Astrocyte of the cerebellum (primary cell): ENCODE measurements around the gene FCRL5.

Source experiments
- DNase-seq: peaks from one replicate; pipeline ENCODE4 v3.0.0-alpha.2; 2011; ENCODE audit warnings: low read depth
- H3K4me3 ChIP-seq: 2 replicates; pipeline ENCODE4 v1.5.1; 2011; ENCODE audit warnings: mild to moderate bottlenecking, low read depth, low read length, moderate library complexity
- in situ Hi-C: cut with HindIII; loops from 2 replicates; pipeline ENCODE4 v1.10.0; 2017; ENCODE audit warnings: low sequenced_read_pairs
- TF ChIP-seq, protein P1 (sequence below): IDR thresholded peaks from 2 replicates; pipeline ENCODE4 v1.5.1; 2012; ENCODE audit warnings: low read length, low read depth, moderate library complexity, mild to moderate bottlenecking; ENCODE audit errors: missing control alignments

Gene FCRL5

DNA sequence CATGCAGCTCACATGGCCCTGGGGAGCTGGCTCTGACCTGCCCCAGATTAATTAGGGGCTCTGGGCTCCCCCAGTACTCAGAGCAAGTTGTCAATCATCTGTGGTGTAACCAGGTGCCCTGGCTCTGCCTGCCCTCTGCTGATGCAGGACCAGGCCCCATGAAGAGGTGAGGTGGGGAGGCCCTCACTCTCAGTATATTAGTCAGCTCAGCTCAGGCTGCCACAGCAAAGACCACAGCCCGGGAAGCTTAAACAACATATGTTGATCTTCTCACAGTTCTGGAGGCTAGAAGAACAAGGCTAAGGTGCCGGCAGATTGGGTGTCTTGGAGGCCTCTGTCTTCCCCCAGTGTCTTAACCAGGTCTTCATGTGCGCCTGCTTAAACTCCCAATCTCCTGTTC is 66.5 kb downstream of the FCRL5 start:
- in situ Hi-C loops, result loop anchor here (25.0 kb wide), 1 partner anchor 123 kb away; no protein-coding TSS in a partner anchor
- H3K4me3 ChIP-seq, result no peak overlapping the region
- TF ChIP-seq, protein P1, sequence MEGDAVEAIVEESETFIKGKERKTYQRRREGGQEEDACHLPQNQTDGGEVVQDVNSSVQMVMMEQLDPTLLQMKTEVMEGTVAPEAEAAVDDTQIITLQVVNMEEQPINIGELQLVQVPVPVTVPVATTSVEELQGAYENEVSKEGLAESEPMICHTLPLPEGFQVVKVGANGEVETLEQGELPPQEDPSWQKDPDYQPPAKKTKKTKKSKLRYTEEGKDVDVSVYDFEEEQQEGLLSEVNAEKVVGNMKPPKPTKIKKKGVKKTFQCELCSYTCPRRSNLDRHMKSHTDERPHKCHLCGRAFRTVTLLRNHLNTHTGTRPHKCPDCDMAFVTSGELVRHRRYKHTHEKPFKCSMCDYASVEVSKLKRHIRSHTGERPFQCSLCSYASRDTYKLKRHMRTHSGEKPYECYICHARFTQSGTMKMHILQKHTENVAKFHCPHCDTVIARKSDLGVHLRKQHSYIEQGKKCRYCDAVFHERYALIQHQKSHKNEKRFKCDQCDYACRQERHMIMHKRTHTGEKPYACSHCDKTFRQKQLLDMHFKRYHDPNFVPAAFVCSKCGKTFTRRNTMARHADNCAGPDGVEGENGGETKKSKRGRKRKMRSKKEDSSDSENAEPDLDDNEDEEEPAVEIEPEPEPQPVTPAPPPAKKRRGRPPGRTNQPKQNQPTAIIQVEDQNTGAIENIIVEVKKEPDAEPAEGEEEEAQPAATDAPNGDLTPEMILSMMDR, result no peak
- no peak for DNase-seq

DNA sequence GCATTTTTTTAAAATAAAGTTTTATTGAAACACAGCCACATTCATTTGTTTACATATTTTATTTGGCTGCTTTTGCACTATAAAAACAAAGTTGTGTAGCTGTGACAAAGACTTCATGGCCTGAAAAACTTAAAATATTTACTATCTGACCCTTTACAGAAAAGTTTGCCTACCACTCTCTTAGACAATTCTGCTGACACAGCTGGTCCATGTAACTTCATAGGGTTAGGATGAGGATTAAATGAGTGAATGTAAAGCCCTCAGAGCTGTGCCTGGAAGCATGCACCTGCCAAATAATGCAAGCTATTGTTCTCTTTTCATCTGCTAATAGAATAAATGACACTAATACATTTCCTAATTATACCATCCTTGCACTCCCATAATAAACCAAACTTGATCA is 67.7 kb downstream of the FCRL5 start:
- TF ChIP-seq, protein P1, result no peak
- H3K4me3 ChIP-seq, result no peak overlapping the region
- in situ Hi-C loops, result loop anchor here (5.0 to 25.0 kb wide), 2 partner anchors 57 to 122 kb away; no protein-coding TSS in a partner anchor
- DNase-seq, result no peak

DNA sequence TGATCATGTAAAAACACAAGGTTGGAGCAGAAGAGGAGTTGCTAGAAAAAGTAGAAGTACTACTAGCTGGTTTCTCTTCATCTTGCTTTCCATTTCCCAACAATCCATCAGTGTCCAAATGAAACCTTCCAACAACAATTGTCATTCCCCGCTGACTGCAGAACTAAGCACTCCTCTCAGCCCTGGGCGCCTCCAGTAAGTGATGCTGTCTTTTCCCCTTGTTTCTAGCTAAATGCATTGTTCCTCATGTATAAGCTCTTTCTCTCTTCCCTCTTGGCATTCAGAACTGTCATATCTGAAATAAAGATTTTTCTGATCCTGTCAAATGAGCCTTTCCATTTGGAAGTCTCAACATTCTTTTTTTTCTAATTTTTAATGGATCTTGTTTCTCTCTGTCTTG is 68.7 kb downstream of the FCRL5 start:
- H3K4me3 ChIP-seq, result no peak overlapping the region
- in situ Hi-C loops, result loop anchor here (5.0 to 25.0 kb wide), 2 partner anchors 56 to 121 kb away; no protein-coding TSS in a partner anchor
- TF ChIP-seq, protein P1, result no peak
- DNase-seq, result no peak

DNA sequence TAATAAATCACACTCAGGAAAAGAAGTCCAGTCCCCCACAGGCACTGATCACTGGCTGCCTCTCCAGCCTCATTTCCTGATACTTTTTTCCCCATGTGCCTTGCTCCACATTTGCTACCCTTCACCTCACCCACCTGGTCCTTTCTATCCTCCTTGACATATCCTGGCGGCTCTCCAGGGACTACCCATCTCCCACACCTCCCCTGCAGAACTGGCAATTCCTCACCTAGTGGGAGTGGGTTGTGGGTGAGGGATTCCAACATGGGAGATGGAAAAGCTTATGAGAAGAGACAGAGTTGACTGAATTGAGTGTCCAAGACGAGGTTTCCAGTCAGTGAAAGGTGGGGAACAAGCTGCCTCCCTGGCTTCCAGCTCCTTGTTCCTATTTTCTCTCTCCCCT is 69.6 kb downstream of the FCRL5 start:
- TF ChIP-seq, protein P1, result no peak
- in situ Hi-C loops, result loop anchor here (5.0 to 25.0 kb wide), 2 partner anchors 55 to 120 kb away; no protein-coding TSS in a partner anchor
- H3K4me3 ChIP-seq, result no peak overlapping the region
- no peak for DNase-seq

DNA sequence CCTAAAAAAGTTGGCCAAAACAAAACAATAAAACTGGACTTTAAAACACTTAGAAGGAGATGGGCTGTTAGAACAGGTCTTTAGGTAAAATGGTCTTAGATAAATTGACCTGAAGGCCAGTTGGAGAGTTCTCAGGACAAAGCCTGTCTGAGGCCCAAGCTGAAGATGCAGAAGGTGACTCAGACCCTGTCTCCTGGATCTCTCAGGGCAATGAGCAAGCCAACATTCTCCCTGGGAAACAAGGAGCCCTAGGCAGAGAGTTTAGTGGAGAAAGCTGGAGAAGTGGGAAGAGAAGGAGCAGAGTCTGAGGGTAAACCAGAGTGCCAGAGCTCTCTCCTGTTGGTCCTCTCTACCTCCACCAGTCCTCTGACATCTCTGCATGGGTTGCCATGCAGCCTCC is 70.1 kb downstream of the FCRL5 start:
- TF ChIP-seq, protein P1, result no peak
- no peak overlapping the region for H3K4me3 ChIP-seq
- in situ Hi-C loops, result loop anchor here (5.0 to 25.0 kb wide), 2 partner anchors 55 to 120 kb away; no protein-coding TSS in a partner anchor
- DNase-seq, result no peak

DNA sequence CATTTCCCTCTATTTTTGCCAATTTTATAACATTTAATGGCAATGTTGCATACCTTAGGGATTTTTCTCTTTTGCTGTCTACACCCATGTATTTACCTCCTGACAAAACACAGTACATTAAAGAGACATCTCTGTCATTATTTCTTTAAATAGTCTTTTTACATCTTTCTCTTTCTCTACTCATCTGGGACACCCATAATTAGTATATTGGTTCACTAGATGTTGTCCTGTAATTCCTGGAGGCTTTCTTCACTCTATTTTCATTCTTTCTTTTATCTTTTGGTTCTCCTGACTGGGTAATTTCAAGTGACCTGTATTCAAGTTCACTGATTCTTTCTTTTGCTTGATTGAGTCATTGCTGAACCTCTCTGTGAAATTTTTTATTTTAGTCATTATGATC is 74.3 kb downstream of the FCRL5 start:
- TF ChIP-seq, protein P1, result no peak
- in situ Hi-C loops, result loop anchor here (25.0 kb wide), 1 partner anchor 116 kb away; no protein-coding TSS in a partner anchor
- H3K4me3 ChIP-seq, result no peak overlapping the region

More for the DNA sequence above, 74.3 kb downstream of the FCRL5 start:
- no peak for DNase-seq
